Fibroblast of upper back skin (primary cell): ENCODE data around the gene DUOXA2.
"Not testable (repeated sequence)": the region's sequence is repeated elsewhere in the genome, so short reads cannot be mapped to it uniquely, and the experiment has no call there.

Source experiments
- DNase-seq: peaks from one replicate; pipeline ENCODE4 v3.0.0-alpha.2; 2013

DUOXA2 gene

GRCh38 chr15:45118131-45118588 lies 4.0 kb downstream of the DUOXA2 start:
- DNase-seq, result peak; percentile 89

- no peak for DNase-seq
Measured at GRCh38 chr15:45118996-45119395, 4.9 kb downstream of the DUOXA2 start.

GRCh38 chr15:45120081-45120972 lies 6.2 kb downstream of the DUOXA2 start:
- DNase-seq, result no peak

- DNase-seq, result no peak
Measured at GRCh38 chr15:45121020-45121419, 6.9 kb downstream of the DUOXA2 start.

GRCh38 chr15:45121706-45122417 lies 7.7 kb downstream of the DUOXA2 start:
- peak; percentile 89 for DNase-seq

GRCh38 chr15:45122719-45123118 lies 8.6 kb downstream of the DUOXA2 start:
- no peak for DNase-seq

GRCh38 chr15:45123397-45123796 lies 9.3 kb downstream of the DUOXA2 start:
- no peak for DNase-seq

GRCh38 chr15:45126535-45127158 lies 12.5 kb downstream of the DUOXA2 start:
- peak; percentile 28 for DNase-seq

- DNase-seq, result no peak
Measured at GRCh38 chr15:45128971-45129639, 15.0 kb downstream of the DUOXA2 start.

GRCh38 chr15:45129651-45130129 lies 15.6 kb downstream of the DUOXA2 start, which contains the start of the genes DUOX1 and DUOXA1:
TSS of gene DUOX1 (plus strand) at chr15:45129994. CDS start at chr15:45131967, 1,973 bp downstream.
TSS of gene DUOXA1 (minus strand) at chr15:45129879. CDS start at chr15:45123014, 6,865 bp downstream.
- no peak for DNase-seq

GRCh38 chr15:45130291-45131000 lies 16.3 kb downstream of the DUOXA2 start:
- no peak for DNase-seq

GRCh38 chr15:45131510-45131909 lies 17.4 kb downstream of the DUOXA2 start:
- no peak for DNase-seq

GRCh38 chr15:45132844-45133560 lies 18.9 kb downstream of the DUOXA2 start:
- DNase-seq, result no peak

- DNase-seq, result no peak
Measured at GRCh38 chr15:45133561-45133920, 19.4 kb downstream of the DUOXA2 start.

GRCh38 chr15:45134046-45134445 lies 19.9 kb downstream of the DUOXA2 start:
- DNase-seq, result no peak

- DNase-seq, result no peak
Measured at GRCh38 chr15:45134682-45135604, 20.8 kb downstream of the DUOXA2 start.

- not testable (repeated sequence) for DNase-seq
Measured at GRCh38 chr15:45135705-45136377, 21.7 kb downstream of the DUOXA2 start.

- no peak for DNase-seq
Measured at GRCh38 chr15:45136378-45136764, 22.2 kb downstream of the DUOXA2 start.

- DNase-seq, result no peak
Measured at GRCh38 chr15:45137703-45138102, 23.6 kb downstream of the DUOXA2 start.
